22Rv1 (cell line): ENCODE results near the gene DOK6.

Source experiments
- ZFX ChIP-seq: fragments of 450-650 bp; IDR thresholded peaks from 2 replicates; pipeline ENCODE4 v1.6.1; 2017; ENCODE audit warnings: antibody characterized with exemption, borderline replicate concordance
- TF ChIP-seq, protein P1 (sequence below): fragments of 450-650 bp; IDR thresholded peaks from 2 replicates; pipeline ENCODE4 v1.5.1; 2017; ENCODE audit warnings: mild to moderate bottlenecking

DNA sequence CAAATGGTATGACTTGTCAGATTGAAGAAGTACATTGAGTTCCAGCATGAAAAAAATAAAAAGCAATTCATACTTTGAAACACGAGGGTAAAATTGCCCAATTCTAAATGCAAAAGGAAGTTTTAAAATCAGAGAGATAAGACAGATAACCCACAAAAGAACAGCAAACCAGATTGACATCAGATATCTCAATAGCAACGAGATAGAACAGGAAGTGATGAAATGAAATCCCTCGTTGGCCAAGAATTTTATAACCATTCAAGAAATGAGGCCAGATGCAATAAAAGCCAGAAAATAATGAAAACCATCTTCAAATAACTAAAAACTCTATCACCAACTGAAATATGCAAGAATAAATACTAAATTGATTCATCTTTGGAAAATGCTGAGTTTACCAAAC lies 374.1 kb downstream of the DOK6 start:
- TF ChIP-seq, protein P1, sequence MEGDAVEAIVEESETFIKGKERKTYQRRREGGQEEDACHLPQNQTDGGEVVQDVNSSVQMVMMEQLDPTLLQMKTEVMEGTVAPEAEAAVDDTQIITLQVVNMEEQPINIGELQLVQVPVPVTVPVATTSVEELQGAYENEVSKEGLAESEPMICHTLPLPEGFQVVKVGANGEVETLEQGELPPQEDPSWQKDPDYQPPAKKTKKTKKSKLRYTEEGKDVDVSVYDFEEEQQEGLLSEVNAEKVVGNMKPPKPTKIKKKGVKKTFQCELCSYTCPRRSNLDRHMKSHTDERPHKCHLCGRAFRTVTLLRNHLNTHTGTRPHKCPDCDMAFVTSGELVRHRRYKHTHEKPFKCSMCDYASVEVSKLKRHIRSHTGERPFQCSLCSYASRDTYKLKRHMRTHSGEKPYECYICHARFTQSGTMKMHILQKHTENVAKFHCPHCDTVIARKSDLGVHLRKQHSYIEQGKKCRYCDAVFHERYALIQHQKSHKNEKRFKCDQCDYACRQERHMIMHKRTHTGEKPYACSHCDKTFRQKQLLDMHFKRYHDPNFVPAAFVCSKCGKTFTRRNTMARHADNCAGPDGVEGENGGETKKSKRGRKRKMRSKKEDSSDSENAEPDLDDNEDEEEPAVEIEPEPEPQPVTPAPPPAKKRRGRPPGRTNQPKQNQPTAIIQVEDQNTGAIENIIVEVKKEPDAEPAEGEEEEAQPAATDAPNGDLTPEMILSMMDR: no peak
- TF ChIP-seq ZFX: no peak
